ENCODE results near the gene TTLL10. TPM values are rescaled to one million over a fixed set of nuclear protein-coding genes. Genes with fewer than 3 reads are reported as not detected.

Gene TTLL10
- total and polyA plus RNA-seq, 2 donors from 2014 or later: 1.5 TPM; not detected in 1

GRCh38 chr1:1145547-1145914 is 28.1 kb upstream of the TTLL10 start:
- no peaks in the 10 kb centered on the region for H3K4me1 ChIP-seq (ENCODE audit: control insufficient read depth in 2 of 3, insufficient read depth in 2 of 3, low read depth in 1 of 3, low read length in 3 of 3)
- no peaks in the 10 kb centered on the region for H3K27me3 ChIP-seq (ENCODE audit: control insufficient read depth, insufficient read depth, low read length)
- no peak overlapping the region for H3K4me3 ChIP-seq (ENCODE audit: low read length in 3 of 3)
- H3K27ac ChIP-seq (ENCODE audit: low read depth in 2 of 2, low read length in 2 of 2): no peak overlapping the region
- no peaks in the 10 kb centered on the region for H3K9me3 ChIP-seq (ENCODE audit: control insufficient read depth in 2 of 3, insufficient read depth in 1 of 3, low read length in 3 of 3)
- intact Hi-C loops (cut with DNase I): no loop called here
- DNase-seq: no peak
- TF ChIP-seq CTCF (IDR thresholded peaks at IDR 0.05; ENCODE audit: borderline replicate concordance, extremely low read depth, insufficient read depth): no peak
- H3K9ac ChIP-seq (ENCODE audit: low read length in 3 of 3): no peak overlapping the region
- FAIRE-seq: no peak
- H3K36me3 ChIP-seq (ENCODE audit: control insufficient read depth in 2 of 3, insufficient read depth in 3 of 3, low read length in 3 of 3): no peaks in the 10 kb centered on the region

GRCh38 chr1:1146026-1146425 is 27.7 kb upstream of the TTLL10 start:
- no peak for TF ChIP-seq CTCF (IDR thresholded peaks at IDR 0.05; ENCODE audit: borderline replicate concordance, extremely low read depth, insufficient read depth)
- DNase-seq (no peak), FAIRE-seq (no peak)
- no peaks in the 10 kb centered on the region for H3K4me1 ChIP-seq (ENCODE audit: control insufficient read depth in 2 of 3, insufficient read depth in 2 of 3, low read depth in 1 of 3, low read length in 3 of 3)
- no peaks in the 10 kb centered on the region for H3K36me3 ChIP-seq (ENCODE audit: control insufficient read depth in 2 of 3, insufficient read depth in 3 of 3, low read length in 3 of 3)
- H3K27ac ChIP-seq (ENCODE audit: low read depth in 2 of 2, low read length in 2 of 2): no peak overlapping the region
- H3K27me3 ChIP-seq (ENCODE audit: control insufficient read depth, insufficient read depth, low read length): no peaks in the 10 kb centered on the region
- intact Hi-C loops (cut with DNase I): no loop called here
- H3K4me3 ChIP-seq (ENCODE audit: low read length in 3 of 3): no peak overlapping the region
- no peak overlapping the region for H3K9ac ChIP-seq (ENCODE audit: low read length in 3 of 3)
- no peaks in the 10 kb centered on the region for H3K9me3 ChIP-seq (ENCODE audit: control insufficient read depth in 2 of 3, insufficient read depth in 1 of 3, low read length in 3 of 3)

GRCh38 chr1:1146596-1146995 is 27.1 kb upstream of the TTLL10 start:
- intact Hi-C loops (cut with DNase I): no loop called here
- Histone ChIP-seq H3K9me3 (ENCODE audit: control insufficient read depth in 2 of 3, insufficient read depth in 1 of 3, low read length in 3 of 3) (no peaks in the 10 kb centered on the region), H3K36me3 (ENCODE audit: control insufficient read depth in 2 of 3, insufficient read depth in 3 of 3, low read length in 3 of 3) (no peaks in the 10 kb centered on the region), H3K27ac (ENCODE audit: low read depth in 2 of 2, low read length in 2 of 2) (no peak overlapping the region), H3K27me3 (ENCODE audit: control insufficient read depth, insufficient read depth, low read length) (no peaks in the 10 kb centered on the region), H3K4me3 (ENCODE audit: low read length in 3 of 3) (no peak overlapping the region), H3K9ac (ENCODE audit: low read length in 3 of 3) (no peak overlapping the region), H3K4me1 (ENCODE audit: control insufficient read depth in 2 of 3, insufficient read depth in 2 of 3, low read depth in 1 of 3, low read length in 3 of 3) (no peaks in the 10 kb centered on the region)
- DNase-seq (no peak), FAIRE-seq (no peak)
- no peak for TF ChIP-seq CTCF (IDR thresholded peaks at IDR 0.05; ENCODE audit: borderline replicate concordance, extremely low read depth, insufficient read depth)

GRCh38 chr1:1148061-1148460 is 25.6 kb upstream of the TTLL10 start:
- TF ChIP-seq CTCF (IDR thresholded peaks at IDR 0.05; ENCODE audit: borderline replicate concordance, extremely low read depth, insufficient read depth): no peak
- no peaks in the 10 kb centered on the region for H3K9me3 ChIP-seq (ENCODE audit: control insufficient read depth in 2 of 3, insufficient read depth in 1 of 3, low read length in 3 of 3)
- no peaks in the 10 kb centered on the region for H3K4me1 ChIP-seq (ENCODE audit: control insufficient read depth in 2 of 3, insufficient read depth in 2 of 3, low read depth in 1 of 3, low read length in 3 of 3)
- no peak for FAIRE-seq
- no peaks in the 10 kb centered on the region for H3K36me3 ChIP-seq (ENCODE audit: control insufficient read depth in 2 of 3, insufficient read depth in 3 of 3, low read length in 3 of 3)
- H3K27ac ChIP-seq (ENCODE audit: low read depth in 2 of 2, low read length in 2 of 2): no peak overlapping the region
- no peaks in the 10 kb centered on the region for H3K27me3 ChIP-seq (ENCODE audit: control insufficient read depth, insufficient read depth, low read length)
- no peak overlapping the region for H3K4me3 ChIP-seq (ENCODE audit: low read length in 3 of 3)
- no peak for DNase-seq
- H3K9ac ChIP-seq (ENCODE audit: low read length in 3 of 3): no peak overlapping the region
- intact Hi-C loops (cut with DNase I): no loop called here

Measured in kidney (tissue), 14 donors.